WI38 (cell line): ENCODE results near the gene SLC6A3.

Experiments used
- H3K4me3 ChIP-seq: 2 replicates; pipeline ENCODE4 v1.5.1; 2011; ENCODE audit warnings: low read depth, mild to moderate bottlenecking, control low read depth, low read length
- TF ChIP-seq, protein P1 (sequence below): IDR thresholded peaks from 2 replicates; pipeline ENCODE4 v1.5.1; 2012; ENCODE audit warnings: low read depth, mild to moderate bottlenecking, control low read depth, low read length

SLC6A3 gene

DNA sequence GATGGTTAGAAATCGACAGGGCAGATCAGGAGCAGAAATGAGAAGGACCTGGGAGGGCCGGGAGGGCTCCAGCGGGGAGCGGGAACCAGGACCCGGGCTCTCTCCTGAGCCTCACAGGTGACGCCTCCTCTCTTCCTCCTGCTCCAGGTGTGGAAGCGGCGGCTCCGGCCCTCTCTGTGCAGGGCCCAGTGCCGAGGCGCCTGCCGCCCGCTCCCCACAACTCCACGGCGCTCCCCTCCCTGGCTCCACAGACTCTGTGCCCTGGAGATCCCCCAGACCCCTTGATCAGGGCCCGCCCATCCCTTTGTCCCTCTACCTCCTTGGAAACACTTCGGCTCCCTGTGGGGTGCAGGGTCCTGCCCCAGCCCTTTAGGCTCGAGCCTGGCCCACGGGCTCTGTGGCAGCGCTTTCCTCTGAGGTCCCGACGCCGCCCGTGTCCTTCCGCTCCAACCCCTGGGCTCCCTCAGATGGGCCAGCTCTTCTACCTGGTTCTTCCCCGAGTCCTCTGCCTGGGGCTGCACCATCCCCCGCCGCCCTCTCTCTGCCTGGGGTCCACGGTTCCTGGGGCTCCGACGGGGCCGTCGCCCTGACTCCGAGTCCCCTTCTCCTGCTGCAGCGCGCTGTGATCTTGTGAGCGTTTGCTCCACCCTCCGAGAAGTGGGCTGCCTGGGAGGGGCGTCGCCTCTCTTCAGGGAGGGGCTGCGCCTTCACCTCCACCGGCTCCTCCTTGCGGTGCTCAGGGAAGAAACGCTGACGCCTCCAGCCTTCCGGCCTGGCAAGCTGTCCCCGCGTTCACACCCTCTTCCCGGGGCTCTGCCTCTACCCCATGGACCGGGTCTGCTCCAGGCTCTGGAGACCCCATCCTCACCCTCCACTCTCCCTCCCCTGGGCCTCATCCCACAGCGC is 22.4 kb upstream of the SLC6A3 start:
- TF ChIP-seq, protein P1, sequence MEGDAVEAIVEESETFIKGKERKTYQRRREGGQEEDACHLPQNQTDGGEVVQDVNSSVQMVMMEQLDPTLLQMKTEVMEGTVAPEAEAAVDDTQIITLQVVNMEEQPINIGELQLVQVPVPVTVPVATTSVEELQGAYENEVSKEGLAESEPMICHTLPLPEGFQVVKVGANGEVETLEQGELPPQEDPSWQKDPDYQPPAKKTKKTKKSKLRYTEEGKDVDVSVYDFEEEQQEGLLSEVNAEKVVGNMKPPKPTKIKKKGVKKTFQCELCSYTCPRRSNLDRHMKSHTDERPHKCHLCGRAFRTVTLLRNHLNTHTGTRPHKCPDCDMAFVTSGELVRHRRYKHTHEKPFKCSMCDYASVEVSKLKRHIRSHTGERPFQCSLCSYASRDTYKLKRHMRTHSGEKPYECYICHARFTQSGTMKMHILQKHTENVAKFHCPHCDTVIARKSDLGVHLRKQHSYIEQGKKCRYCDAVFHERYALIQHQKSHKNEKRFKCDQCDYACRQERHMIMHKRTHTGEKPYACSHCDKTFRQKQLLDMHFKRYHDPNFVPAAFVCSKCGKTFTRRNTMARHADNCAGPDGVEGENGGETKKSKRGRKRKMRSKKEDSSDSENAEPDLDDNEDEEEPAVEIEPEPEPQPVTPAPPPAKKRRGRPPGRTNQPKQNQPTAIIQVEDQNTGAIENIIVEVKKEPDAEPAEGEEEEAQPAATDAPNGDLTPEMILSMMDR: no peak
- H3K4me3 ChIP-seq: no peak overlapping the region

DNA sequence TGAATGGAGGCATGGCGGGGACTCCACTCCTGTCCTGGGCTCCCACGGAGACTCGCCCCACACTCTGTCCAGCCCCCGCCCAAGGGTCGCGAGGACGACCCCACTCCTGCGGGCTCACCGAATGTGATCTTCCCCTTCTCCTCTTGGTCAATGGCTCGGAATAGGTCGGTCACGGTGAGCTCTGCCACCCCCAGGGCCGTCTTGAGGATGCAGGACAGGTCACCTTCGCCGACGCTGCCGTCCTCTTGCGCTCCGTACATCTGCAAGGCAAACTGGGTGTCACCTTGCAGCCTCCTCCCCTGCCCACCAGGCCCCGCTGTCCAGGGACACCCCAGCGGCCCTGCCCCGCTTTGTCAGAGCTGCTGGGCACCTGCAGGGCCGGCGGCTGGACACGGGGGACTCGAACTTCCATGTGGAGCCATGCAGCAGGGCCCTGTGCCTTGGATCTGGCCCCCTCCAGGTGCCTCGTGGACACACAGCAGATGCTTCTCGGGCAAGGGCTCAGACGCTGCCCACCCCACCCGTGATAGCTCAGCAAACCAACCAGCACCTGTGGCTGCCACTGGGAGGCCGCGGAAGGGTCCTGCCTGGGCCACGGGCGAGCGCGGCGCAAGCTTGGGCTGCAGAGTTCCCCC is 21.5 kb upstream of the SLC6A3 start:
- TF ChIP-seq, protein P1: no peak
- H3K4me3 ChIP-seq: no peak overlapping the region

GRCh38 chr5:1465966-1466471 is 20.8 kb upstream of the SLC6A3 start:
- TF ChIP-seq, protein P1: no peak
- H3K4me3 ChIP-seq: no peak overlapping the region

GRCh38 chr5:1465117-1465516 is 19.9 kb upstream of the SLC6A3 start:
- no peak overlapping the region for H3K4me3 ChIP-seq
- TF ChIP-seq, protein P1: no peak

DNA sequence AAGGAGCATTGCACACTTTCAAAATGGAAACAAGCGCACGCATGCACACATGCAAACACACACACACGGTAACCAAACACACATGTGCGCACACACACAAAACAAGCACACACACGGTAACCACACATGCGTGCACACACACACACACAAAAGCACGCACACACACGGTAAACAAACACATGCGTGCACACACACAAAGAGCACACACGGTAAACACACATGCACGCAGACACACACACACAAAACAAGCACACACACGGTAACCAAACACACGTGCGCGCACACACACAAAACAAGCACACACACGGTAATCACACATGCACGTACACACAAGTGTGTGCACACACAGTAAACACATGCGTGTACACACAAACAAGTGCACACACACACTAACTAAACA is 19.3 kb upstream of the SLC6A3 start:
- TF ChIP-seq, protein P1: no peak
- H3K4me3 ChIP-seq: no peak overlapping the region

DNA sequence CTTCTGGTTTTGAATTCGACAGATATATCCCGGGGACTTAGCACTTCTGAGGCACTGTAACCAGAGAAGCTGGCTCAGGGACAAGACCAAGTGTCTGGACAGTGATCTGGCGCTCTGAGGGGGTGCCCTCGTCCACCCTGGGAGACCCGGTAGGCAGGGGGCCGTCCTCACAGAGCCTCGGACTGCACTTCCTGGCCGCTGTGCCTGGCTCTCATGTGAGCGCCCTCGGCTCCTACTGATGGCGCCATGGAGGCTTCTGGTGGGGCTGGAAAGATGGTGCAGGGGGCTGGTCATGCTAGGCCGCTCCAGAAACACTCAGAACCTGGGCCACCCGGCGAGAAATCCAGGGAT is 18.8 kb upstream of the SLC6A3 start:
- no peak overlapping the region for H3K4me3 ChIP-seq
- TF ChIP-seq, protein P1: no peak

DNA sequence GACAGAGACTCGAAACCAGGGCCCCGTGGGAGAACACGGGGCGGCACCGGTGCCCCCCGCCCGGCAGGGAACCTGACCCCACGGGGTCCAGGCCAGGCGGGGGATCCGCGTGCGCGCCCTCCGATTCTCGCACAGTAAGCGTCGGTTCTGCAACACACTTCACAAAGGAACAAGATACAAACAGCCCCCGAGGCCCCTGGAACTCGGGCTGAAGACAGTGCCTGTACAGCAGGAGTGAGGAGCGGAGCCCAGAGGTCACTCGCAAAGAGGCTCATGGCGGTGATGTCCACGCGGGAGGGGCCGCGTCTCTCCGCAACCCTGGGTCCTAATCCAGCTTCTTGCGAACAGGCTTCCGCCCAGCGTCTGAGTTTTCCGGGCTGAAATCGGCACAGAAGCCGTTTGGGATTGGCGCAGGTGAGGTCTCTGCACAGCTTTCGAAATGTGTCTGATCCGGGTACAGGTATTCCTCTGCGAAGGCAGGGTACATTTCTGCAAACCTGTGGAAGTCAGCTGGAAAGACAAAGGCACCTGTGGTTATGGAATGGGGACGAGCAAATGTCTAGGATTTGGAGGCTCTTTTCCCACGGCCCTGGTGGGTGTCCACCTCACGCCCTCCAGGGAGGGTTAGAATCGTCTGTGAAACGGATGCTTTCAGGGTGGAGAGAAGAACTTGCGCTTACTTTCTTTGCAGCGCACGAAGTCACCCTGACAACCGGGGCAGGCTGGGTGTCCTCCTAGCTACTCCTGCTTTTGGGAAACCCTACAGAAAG is 18.3 kb upstream of the SLC6A3 start:
- no peak overlapping the region for H3K4me3 ChIP-seq
- TF ChIP-seq, protein P1: no peak
